ENCODE measurements around the gene SH3GL3. TPM values are rescaled to one million over a fixed set of nuclear protein-coding genes. Genes with fewer than 3 reads are reported as not detected.

SH3GL3 gene
- total and polyA plus RNA-seq, 2 of the 8 experiments (the other 6 are each of a cell fraction or from before 2014, with no cell fraction given) = 14.1 to 19.1 TPM

GRCh38 chr15:83410532-83410931 is 36.6 kb upstream of the SH3GL3 start (continued):
- TF ChIP-seq SAP30 (IDR thresholded peaks at IDR 0.05; ENCODE audit: insufficient read depth, insufficient replicate concordance, low read length) (no peak), SIRT6 (IDR thresholded peaks at IDR 0.05; ENCODE audit: low read length) (no peak), RFX5 (IDR thresholded peaks at IDR 0.05; ENCODE audit: borderline replicate concordance, low read depth, low read length) (no peak), TBP (IDR thresholded peaks at IDR 0.05; ENCODE audit: low read depth, low read length) (no peak), HDAC6 (IDR thresholded peaks at IDR 0.05; ENCODE audit: low read depth, low read length) (no peak), NANOG (IDR thresholded peaks at IDR 0.05; ENCODE audit: insufficient read depth, low read depth, low read length, poor library complexity, severe bottlenecking) (no peak), KDM5A (IDR thresholded peaks at IDR 0.05; ENCODE audit: low read length) (no peak), EGR1 (IDR thresholded peaks at IDR 0.05; ENCODE audit: borderline replicate concordance, low read depth, low read length) (no peak)

All from H1 (cell line).